ENCODE results near the gene NLGN1. TPM values are rescaled to one million over a fixed set of nuclear protein-coding genes. Genes with fewer than 3 reads are reported as not detected.

The NLGN1 gene
- total RNA-seq, 5 donors from 2014 or later (not counting 1 experiment from before 2014, with no cell fraction given), result 0.18 TPM; not detected in 4

- H3K27ac Mint-ChIP-seq, result no peak overlapping the region
- no peak for ATAC-seq (replicated peaks in 1 of 4)
Measured at GRCh38 chr3:174116421-174116820, 718.9 kb downstream of the NLGN1 start.

GRCh38 chr3:174120997-174121396 lies 723.5 kb downstream of the NLGN1 start:
- no peaks in the 10 kb centered on the region for H3K27me3 Mint-ChIP-seq
- no peak overlapping the region for H3K4me3 ChIP-seq (ENCODE audit: control insufficient read depth in 1 of 2, extremely low read depth in 1 of 2, low read length in 1 of 2)
- no peak for ATAC-seq (replicated peaks in 1 of 4)
- H3K4me1 ChIP-seq (ENCODE audit: control insufficient read depth in 1 of 2, extremely low read depth in 1 of 2, insufficient read depth in 2 of 2, low read length in 2 of 2), result no peaks in the 10 kb centered on the region
- no peak for DNase-seq
- no peaks in the 10 kb centered on the region for H3K9me3 Mint-ChIP-seq
- no peak overlapping the region for H3K27ac ChIP-seq (ENCODE audit: low read length)
- POLR2A ChIA-PET, result no interaction called here
- H3K36me3 ChIP-seq (ENCODE audit: control insufficient read depth in 2 of 2, extremely low read depth in 1 of 2, insufficient read depth in 1 of 2, low read length in 1 of 2), result no peaks in the 10 kb centered on the region
- no peaks in the 10 kb centered on the region for H3K36me3 Mint-ChIP-seq
- H3K27me3 ChIP-seq (replicated peaks in 1 of 2; ENCODE audit: control insufficient read depth in 2 of 2, extremely low read depth in 1 of 2, insufficient read depth in 2 of 2, low read length in 1 of 2), result no peaks in the 10 kb centered on the region
- no peaks in the 10 kb centered on the region for H3K9me3 ChIP-seq
- H3K4me3 Mint-ChIP-seq, result no peak overlapping the region
- no peak overlapping the region for H3K27ac Mint-ChIP-seq
- CTCF ChIA-PET, result no interaction called here
- H3K4me1 Mint-ChIP-seq, result no peaks in the 10 kb centered on the region

More at GRCh38 chr3:174116421-174116820, 718.9 kb downstream of the NLGN1 start:
- Histone ChIP-seq H3K27ac (ENCODE audit: low read length) (no peak overlapping the region), H3K9me3 (no peaks in the 10 kb centered on the region), H3K4me3 (ENCODE audit: control insufficient read depth in 1 of 2, extremely low read depth in 1 of 2, low read length in 1 of 2) (no peak overlapping the region), H3K36me3 (ENCODE audit: control insufficient read depth in 2 of 2, extremely low read depth in 1 of 2, insufficient read depth in 1 of 2, low read length in 1 of 2) (no peaks in the 10 kb centered on the region), H3K27me3 (replicated peaks in 1 of 2; ENCODE audit: control insufficient read depth in 2 of 2, extremely low read depth in 1 of 2, insufficient read depth in 2 of 2, low read length in 1 of 2) (no peaks in the 10 kb centered on the region), H3K4me1 (ENCODE audit: control insufficient read depth in 1 of 2, extremely low read depth in 1 of 2, insufficient read depth in 2 of 2, low read length in 2 of 2) (no peaks in the 10 kb centered on the region)
- H3K4me3 Mint-ChIP-seq, result no peak overlapping the region
- WGBS (ENCODE audit: insufficient coverage), result no CpG with 5 or more reads among the region's 4 CpGs
- no peaks in the 10 kb centered on the region for H3K36me3 Mint-ChIP-seq
- ChIA-PET POLR2A (no interaction called here), CTCF (no interaction called here)
- peaks cover 0 to 5% (median 4%) of the 10 kb centered on the region in 3 donors for H3K9me3 Mint-ChIP-seq
- no peak for DNase-seq
- no peaks in the 10 kb centered on the region for H3K27me3 Mint-ChIP-seq
- H3K4me1 Mint-ChIP-seq, result no peaks in the 10 kb centered on the region

- Mint-ChIP-seq H3K9me3 (no peaks in the 10 kb centered on the region), H3K4me1 (no peaks in the 10 kb centered on the region), H3K27me3 (no peaks in the 10 kb centered on the region), H3K4me3 (no peak overlapping the region), H3K36me3 (no peaks in the 10 kb centered on the region), H3K27ac (no peak overlapping the region)
- ChIA-PET CTCF (no interaction called here), POLR2A (no interaction called here)
- H3K27me3 ChIP-seq (replicated peaks in 1 of 2; ENCODE audit: control insufficient read depth in 2 of 2, extremely low read depth in 1 of 2, insufficient read depth in 2 of 2, low read length in 1 of 2), result no peaks in the 10 kb centered on the region
- H3K27ac ChIP-seq (ENCODE audit: low read length), result no peak overlapping the region
- DNase-seq (no peak), ATAC-seq (replicated peaks in 1 of 4) (no peak)
- no CpG with 5 or more reads among the region's 2 CpGs for WGBS (ENCODE audit: insufficient coverage)
- H3K4me1 ChIP-seq (ENCODE audit: control insufficient read depth in 1 of 2, extremely low read depth in 1 of 2, insufficient read depth in 2 of 2, low read length in 2 of 2), result no peaks in the 10 kb centered on the region
- no peaks in the 10 kb centered on the region for H3K36me3 ChIP-seq (ENCODE audit: control insufficient read depth in 2 of 2, extremely low read depth in 1 of 2, insufficient read depth in 1 of 2, low read length in 1 of 2)
- H3K4me3 ChIP-seq (ENCODE audit: control insufficient read depth in 1 of 2, extremely low read depth in 1 of 2, low read length in 1 of 2), result no peak overlapping the region
- no peaks in the 10 kb centered on the region for H3K9me3 ChIP-seq
Measured at GRCh38 chr3:174122411-174122810, 724.9 kb downstream of the NLGN1 start.

- no peak overlapping the region for H3K4me3 ChIP-seq (ENCODE audit: control insufficient read depth in 1 of 2, extremely low read depth in 1 of 2, low read length in 1 of 2)
- no peak for ATAC-seq (replicated peaks in 1 of 4)
- no peaks in the 10 kb centered on the region for H3K9me3 ChIP-seq
- no peaks in the 10 kb centered on the region for H3K27me3 Mint-ChIP-seq
- no peaks in the 10 kb centered on the region for H3K36me3 ChIP-seq (ENCODE audit: control insufficient read depth in 2 of 2, extremely low read depth in 1 of 2, insufficient read depth in 1 of 2, low read length in 1 of 2)
- peaks cover 0 to 2% (median 0%) of the 10 kb centered on the region in 3 donors for H3K9me3 Mint-ChIP-seq
- no peak overlapping the region for H3K27ac ChIP-seq (ENCODE audit: low read length)
- no peak for DNase-seq
- ChIA-PET CTCF (interaction anchor here in 1 of 2 donors (0.7 kb wide), 1 partner anchor 1477 kb away, joined by 3 read pairs; no protein-coding TSS in a partner anchor), POLR2A (no interaction called here)
- 67% methylated on average over 2 of the region's 2 CpGs for WGBS (ENCODE audit: insufficient coverage)
- no peak overlapping the region for H3K27ac Mint-ChIP-seq
- no peaks in the 10 kb centered on the region for H3K4me1 Mint-ChIP-seq
- H3K36me3 Mint-ChIP-seq, result no peaks in the 10 kb centered on the region
- no peak overlapping the region for H3K4me3 Mint-ChIP-seq
- H3K4me1 ChIP-seq (ENCODE audit: control insufficient read depth in 1 of 2, extremely low read depth in 1 of 2, insufficient read depth in 2 of 2, low read length in 2 of 2), result no peaks in the 10 kb centered on the region
- no peaks in the 10 kb centered on the region for H3K27me3 ChIP-seq (replicated peaks in 1 of 2; ENCODE audit: control insufficient read depth in 2 of 2, extremely low read depth in 1 of 2, insufficient read depth in 2 of 2, low read length in 1 of 2)
Measured at GRCh38 chr3:174125267-174125824, 727.8 kb downstream of the NLGN1 start.

GRCh38 chr3:174126990-174127758 lies 729.6 kb downstream of the NLGN1 start:
- Mint-ChIP-seq H3K4me3 (no peak overlapping the region), H3K27ac (no peak overlapping the region), H3K9me3 (peaks cover 0 to 2% (median 0%) of the 10 kb centered on the region in 3 donors), H3K36me3 (no peaks in the 10 kb centered on the region), H3K4me1 (no peaks in the 10 kb centered on the region), H3K27me3 (no peaks in the 10 kb centered on the region)
- WGBS (ENCODE audit: insufficient coverage), result no CpG with 5 or more reads among the region's 4 CpGs
- ChIA-PET POLR2A (interaction anchor here in 1 of 2 donors (0.6 kb wide), 1 partner anchor 812 kb away, joined by 4 read pairs; no protein-coding TSS in a partner anchor), CTCF (interaction anchor here in 1 of 2 donors (0.7 kb wide), 1 partner anchor 620 kb away, joined by 3 read pairs; no protein-coding TSS in a partner anchor)
- Histone ChIP-seq H3K9me3 (no peaks in the 10 kb centered on the region), H3K27me3 (replicated peaks in 1 of 2; ENCODE audit: control insufficient read depth in 2 of 2, extremely low read depth in 1 of 2, insufficient read depth in 2 of 2, low read length in 1 of 2) (no peaks in the 10 kb centered on the region), H3K27ac (ENCODE audit: low read length) (no peak overlapping the region), H3K4me3 (ENCODE audit: control insufficient read depth in 1 of 2, extremely low read depth in 1 of 2, low read length in 1 of 2) (no peak overlapping the region), H3K36me3 (ENCODE audit: control insufficient read depth in 2 of 2, extremely low read depth in 1 of 2, insufficient read depth in 1 of 2, low read length in 1 of 2) (no peaks in the 10 kb centered on the region), H3K4me1 (ENCODE audit: control insufficient read depth in 1 of 2, extremely low read depth in 1 of 2, insufficient read depth in 2 of 2, low read length in 2 of 2) (no peaks in the 10 kb centered on the region)
- no peak for DNase-seq
- no peak for ATAC-seq (replicated peaks in 1 of 4)

- DNase-seq (no peak), ATAC-seq (replicated peaks in 1 of 4) (no peak)
- Mint-ChIP-seq H3K36me3 (no peaks in the 10 kb centered on the region), H3K27me3 (no peaks in the 10 kb centered on the region), H3K4me1 (no peaks in the 10 kb centered on the region), H3K9me3 (peaks cover 0 to 2% (median 0%) of the 10 kb centered on the region in 3 donors), H3K4me3 (no peak overlapping the region), H3K27ac (no peak overlapping the region)
- H3K4me3 ChIP-seq (ENCODE audit: control insufficient read depth in 1 of 2, extremely low read depth in 1 of 2, low read length in 1 of 2), result no peak overlapping the region
- CTCF ChIA-PET, result no interaction called here
- POLR2A ChIA-PET, result no interaction called here
- H3K36me3 ChIP-seq (ENCODE audit: control insufficient read depth in 2 of 2, extremely low read depth in 1 of 2, insufficient read depth in 1 of 2, low read length in 1 of 2), result no peaks in the 10 kb centered on the region
- no peaks in the 10 kb centered on the region for H3K9me3 ChIP-seq
- no peaks in the 10 kb centered on the region for H3K27me3 ChIP-seq (replicated peaks in 1 of 2; ENCODE audit: control insufficient read depth in 2 of 2, extremely low read depth in 1 of 2, insufficient read depth in 2 of 2, low read length in 1 of 2)
- no peaks in the 10 kb centered on the region for H3K4me1 ChIP-seq (ENCODE audit: control insufficient read depth in 1 of 2, extremely low read depth in 1 of 2, insufficient read depth in 2 of 2, low read length in 2 of 2)
- WGBS (ENCODE audit: insufficient coverage), result no CpG with 5 or more reads among the region's 1 CpG
- H3K27ac ChIP-seq (ENCODE audit: low read length), result no peak overlapping the region
Measured at GRCh38 chr3:174132006-174132405, 734.5 kb downstream of the NLGN1 start.

Measured in T-cell (primary cell).